Endodermal cell (in vitro differentiated cells): ENCODE results near the gene RAB26. TPM values are rescaled to one million over a fixed set of nuclear protein-coding genes. Genes with fewer than 3 reads are reported as not detected.

Source experiments
- DNase-seq: peaks from one replicate; pipeline ENCODE4 v3.0.0-alpha.2; 2017
- H3K27ac ChIP-seq: 2 replicates; pipeline ENCODE4 v1.5.1; 2013; ENCODE audit warnings: mild to moderate bottlenecking, low read depth, low read length, moderate library complexity
- H3K27me3 ChIP-seq: 2 replicates; pipeline ENCODE4 v1.6.1; 2013; ENCODE audit warnings: mild to moderate bottlenecking, low read length, moderate library complexity; ENCODE audit not compliant: insufficient read depth, control insufficient read depth, poor library complexity, severe bottlenecking
- H3K36me3 ChIP-seq: 2 replicates; pipeline ENCODE4 v1.7.0; 2013; ENCODE audit warnings: mild to moderate bottlenecking, low read length, moderate library complexity; ENCODE audit not compliant: control insufficient read depth, insufficient read depth
- H3K4me1 ChIP-seq: one replicate; pipeline ENCODE4 v1.7.0; 2013; ENCODE audit warnings: low read length; ENCODE audit not compliant: control insufficient read depth, insufficient read depth
- H3K4me3 ChIP-seq: 2 replicates; pipeline ENCODE4 v1.5.1; 2013; ENCODE audit warnings: mild to moderate bottlenecking, low read length, moderate library complexity
- H3K9ac ChIP-seq: 2 replicates; pipeline ENCODE4 v1.6.1; 2013; ENCODE audit warnings: mild to moderate bottlenecking, low read length, moderate library complexity; ENCODE audit not compliant: poor library complexity, severe bottlenecking; ENCODE audit errors: extremely low read depth
- H3K9me3 ChIP-seq: 2 replicates; pipeline ENCODE4 v1.6.1; 2013; ENCODE audit warnings: mild to moderate bottlenecking, low read length, moderate library complexity; ENCODE audit not compliant: control insufficient read depth
- H3K27ac Mint-ChIP-seq: 2 replicates; pipeline ENCODE4 v1.8.0; 2020; ENCODE audit warnings: mixed read lengths
- H3K27me3 Mint-ChIP-seq: 2 replicates; pipeline ENCODE4 v1.8.0; 2021; ENCODE audit warnings: mild to moderate bottlenecking, mixed read lengths; ENCODE audit not compliant: insufficient read depth
- H3K36me3 Mint-ChIP-seq: 2 replicates; pipeline ENCODE4 v1.8.0; 2020; ENCODE audit warnings: low read depth, mixed read lengths
- H3K4me1 Mint-ChIP-seq: 2 replicates; pipeline ENCODE4 v1.8.0; 2020; ENCODE audit warnings: mixed read lengths
- H3K4me3 Mint-ChIP-seq: 2 replicates; pipeline ENCODE4 v1.8.0; 2020; ENCODE audit warnings: mild to moderate bottlenecking, moderate library complexity, mixed read lengths
- H3K9me3 Mint-ChIP-seq: 2 replicates; pipeline ENCODE4 v1.8.0; 2020; ENCODE audit warnings: mild to moderate bottlenecking, mixed read lengths
- WGBS, 2 experiments: methylation state at CpG; one replicate each; pipeline versions ENCODE4 v1.1.5 to v1.1.7; 2013; ENCODE audit warnings: missing lambda C conversion rate in 2 of 2, mixed read lengths in 1 of 2; ENCODE audit not compliant: insufficient coverage in 1 of 2, insufficient read length in 1 of 2; 5-methylcytosine and 5-hydroxymethylcytosine counted together
- total RNA-seq, 2 donors: library from RNA; stranded (reverse); fragmentation: NEBNext Ultra II Directional in 1 of 2; extraction: Animal tissue kit (Norgen Biotek cat#: 25700) in 1 of 2; gene quantifications; 2 replicates in 1 of 2; 3 replicates in 1 of 2; pipeline ENCODE4 v1.2.1, GENCODE V29; 2021
- TF ChIP-seq, protein P1 (sequence below): fragments of 200-600 bp; sonication (generic); conservative IDR thresholded peaks from 2 replicates; pipeline ENCODE4 v1.5.0; 2021; ENCODE audit warnings: antibody characterized with exemption, mild to moderate bottlenecking

The RAB26 gene
- total RNA-seq, 2 donors from 2014 or later = 3.2 to 4.9 TPM

DNA sequence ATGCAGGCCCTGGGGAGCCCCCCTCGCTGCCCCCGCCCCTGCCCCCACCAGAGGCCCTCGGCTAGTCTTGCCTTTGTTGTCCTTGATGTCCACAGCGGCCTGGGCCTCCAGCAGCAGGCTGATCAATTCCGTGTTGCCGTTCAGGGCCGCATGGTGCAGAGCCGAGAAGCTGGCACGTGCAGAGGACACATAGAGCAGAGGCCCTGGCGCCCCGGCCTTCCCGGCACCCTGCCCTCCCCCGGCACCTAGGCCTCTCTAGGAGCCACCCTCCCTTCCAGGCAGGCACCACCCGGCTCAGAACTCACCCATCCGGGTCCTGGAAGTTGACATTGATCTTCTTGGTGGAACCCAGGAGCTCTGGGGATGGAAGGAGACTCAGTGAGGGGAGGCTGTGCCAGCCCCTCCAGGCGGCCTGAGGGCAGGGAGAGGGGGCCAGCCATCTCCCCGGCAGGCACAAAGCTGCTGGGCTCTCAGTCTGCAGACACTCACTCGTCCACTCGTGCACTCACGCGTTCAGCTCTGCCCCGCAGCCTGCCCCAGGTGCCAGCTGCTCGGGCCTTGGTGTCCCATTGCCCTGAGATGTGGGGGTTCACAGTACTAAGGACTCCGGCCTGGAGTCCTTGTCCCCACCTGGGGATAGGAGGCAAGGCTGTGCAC is 41.7 kb downstream of the RAB26 start:
- no peaks in the 10 kb centered on the region for H3K9me3 Mint-ChIP-seq
- Histone ChIP-seq H3K27me3 (peaks cover 3% of the 10 kb centered on the region), H3K9ac (no peak overlapping the region), H3K4me1 (peaks cover 2% of the 10 kb centered on the region), H3K4me3 (no peak overlapping the region), H3K36me3 (no peaks in the 10 kb centered on the region), H3K9me3 (no peaks in the 10 kb centered on the region), H3K27ac (no peak overlapping the region)
- H3K36me3 Mint-ChIP-seq = no peaks in the 10 kb centered on the region
- 92 to 94% methylated on average over 9 to 24 of the region's 24 CpGs for WGBS, 2 experiments
- H3K4me3 Mint-ChIP-seq = no peak overlapping the region
- no peak for DNase-seq
- H3K27me3 Mint-ChIP-seq = peaks cover 5% of the 10 kb centered on the region
- TF ChIP-seq, protein P1, sequence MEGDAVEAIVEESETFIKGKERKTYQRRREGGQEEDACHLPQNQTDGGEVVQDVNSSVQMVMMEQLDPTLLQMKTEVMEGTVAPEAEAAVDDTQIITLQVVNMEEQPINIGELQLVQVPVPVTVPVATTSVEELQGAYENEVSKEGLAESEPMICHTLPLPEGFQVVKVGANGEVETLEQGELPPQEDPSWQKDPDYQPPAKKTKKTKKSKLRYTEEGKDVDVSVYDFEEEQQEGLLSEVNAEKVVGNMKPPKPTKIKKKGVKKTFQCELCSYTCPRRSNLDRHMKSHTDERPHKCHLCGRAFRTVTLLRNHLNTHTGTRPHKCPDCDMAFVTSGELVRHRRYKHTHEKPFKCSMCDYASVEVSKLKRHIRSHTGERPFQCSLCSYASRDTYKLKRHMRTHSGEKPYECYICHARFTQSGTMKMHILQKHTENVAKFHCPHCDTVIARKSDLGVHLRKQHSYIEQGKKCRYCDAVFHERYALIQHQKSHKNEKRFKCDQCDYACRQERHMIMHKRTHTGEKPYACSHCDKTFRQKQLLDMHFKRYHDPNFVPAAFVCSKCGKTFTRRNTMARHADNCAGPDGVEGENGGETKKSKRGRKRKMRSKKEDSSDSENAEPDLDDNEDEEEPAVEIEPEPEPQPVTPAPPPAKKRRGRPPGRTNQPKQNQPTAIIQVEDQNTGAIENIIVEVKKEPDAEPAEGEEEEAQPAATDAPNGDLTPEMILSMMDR = no peak
- H3K27ac Mint-ChIP-seq = no peak overlapping the region
- no peaks in the 10 kb centered on the region for H3K4me1 Mint-ChIP-seq

DNA sequence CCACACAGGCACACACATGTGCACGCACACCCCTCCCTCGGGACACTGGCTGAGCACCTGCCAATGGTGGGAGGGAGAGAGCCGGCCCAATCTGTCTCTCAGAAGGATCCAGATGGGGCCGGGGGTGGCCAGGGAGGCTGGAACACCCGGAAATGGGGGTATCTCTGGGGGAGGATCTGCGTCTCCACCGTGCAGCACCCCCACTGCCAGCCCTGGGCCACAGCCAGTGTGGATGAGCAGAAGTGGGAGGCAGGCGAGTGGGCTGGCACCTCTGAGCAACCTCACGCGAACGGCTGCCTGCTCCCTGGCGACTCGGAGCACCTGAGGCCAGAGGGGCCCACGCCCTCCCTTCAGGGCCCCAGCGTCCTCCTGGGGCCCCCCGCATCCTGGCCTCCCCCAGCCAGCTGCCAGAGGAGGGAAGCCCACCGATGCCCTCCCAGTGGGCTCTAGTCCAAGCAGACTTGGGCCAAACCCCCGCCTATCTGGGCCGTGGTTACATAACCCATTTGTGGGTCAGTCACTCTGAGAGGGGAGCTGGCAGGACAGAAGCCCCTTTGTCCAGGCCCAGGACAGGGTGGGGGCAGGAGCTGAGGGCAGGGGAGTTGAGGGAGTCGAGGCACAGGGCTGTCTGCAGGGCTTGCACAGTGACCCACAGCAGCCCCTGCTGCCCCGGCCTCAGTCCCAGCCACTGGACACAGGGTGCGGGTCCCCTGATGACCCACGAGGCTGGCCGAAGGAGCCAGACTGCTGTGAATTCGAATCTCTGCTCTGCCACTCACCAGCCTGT is 42.4 kb downstream of the RAB26 start:
- H3K9ac ChIP-seq = no peak overlapping the region
- H3K36me3 ChIP-seq = no peaks in the 10 kb centered on the region
- no peaks in the 10 kb centered on the region for H3K9me3 ChIP-seq
- Mint-ChIP-seq H3K4me3 (no peak overlapping the region), H3K27me3 (peaks cover 7% of the 10 kb centered on the region), H3K4me1 (no peaks in the 10 kb centered on the region), H3K36me3 (no peaks in the 10 kb centered on the region), H3K9me3 (no peaks in the 10 kb centered on the region), H3K27ac (no peak overlapping the region)
- H3K27ac ChIP-seq = no peak overlapping the region
- DNase-seq = no peak
- peaks cover 6% of the 10 kb centered on the region for H3K4me1 ChIP-seq
- H3K4me3 ChIP-seq = no peak overlapping the region
- peaks cover 10% of the 10 kb centered on the region for H3K27me3 ChIP-seq
- TF ChIP-seq, protein P1 = no peak
- WGBS, 2 experiments = 91 to 95% methylated on average over 15 to 25 of the region's 25 CpGs

DNA sequence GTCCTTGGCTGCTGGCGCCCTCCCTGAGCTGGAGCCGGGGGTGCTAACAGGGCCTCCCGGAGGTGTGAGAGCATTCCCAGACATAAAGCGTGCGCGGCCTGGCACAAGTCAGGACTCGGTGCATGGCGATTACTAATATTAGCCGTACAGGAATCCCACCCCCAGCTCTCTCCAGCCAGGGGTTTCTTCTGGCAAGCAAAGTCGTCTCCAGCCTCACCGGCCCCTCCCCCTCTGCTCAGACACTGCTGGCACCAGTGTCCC is 43.0 kb downstream of the RAB26 start:
- H3K27ac ChIP-seq = no peak overlapping the region
- TF ChIP-seq, protein P1 = no peak
- H3K36me3 Mint-ChIP-seq = no peaks in the 10 kb centered on the region
- no peak overlapping the region for H3K27ac Mint-ChIP-seq
- H3K9me3 ChIP-seq = no peaks in the 10 kb centered on the region
- no peaks in the 10 kb centered on the region for H3K4me1 Mint-ChIP-seq
- H3K4me1 ChIP-seq = peaks cover 7% of the 10 kb centered on the region
- no peak overlapping the region for H3K9ac ChIP-seq
- no peak overlapping the region for H3K4me3 Mint-ChIP-seq
- no peaks in the 10 kb centered on the region for H3K36me3 ChIP-seq
- H3K4me3 ChIP-seq = no peak overlapping the region
- H3K9me3 Mint-ChIP-seq = no peaks in the 10 kb centered on the region
- WGBS, 2 experiments = 92 to 95% methylated on average over 9 to 11 of the region's 11 CpGs
- peaks cover 7% of the 10 kb centered on the region for H3K27me3 Mint-ChIP-seq
- H3K27me3 ChIP-seq = peaks cover 11% of the 10 kb centered on the region
- no peak for DNase-seq
